ENCODE results near the gene ALPK1.
A peak's percentile ranks its signal among the peaks of the same experiment; 100 is the strongest.

ALPK1 gene

DNA sequence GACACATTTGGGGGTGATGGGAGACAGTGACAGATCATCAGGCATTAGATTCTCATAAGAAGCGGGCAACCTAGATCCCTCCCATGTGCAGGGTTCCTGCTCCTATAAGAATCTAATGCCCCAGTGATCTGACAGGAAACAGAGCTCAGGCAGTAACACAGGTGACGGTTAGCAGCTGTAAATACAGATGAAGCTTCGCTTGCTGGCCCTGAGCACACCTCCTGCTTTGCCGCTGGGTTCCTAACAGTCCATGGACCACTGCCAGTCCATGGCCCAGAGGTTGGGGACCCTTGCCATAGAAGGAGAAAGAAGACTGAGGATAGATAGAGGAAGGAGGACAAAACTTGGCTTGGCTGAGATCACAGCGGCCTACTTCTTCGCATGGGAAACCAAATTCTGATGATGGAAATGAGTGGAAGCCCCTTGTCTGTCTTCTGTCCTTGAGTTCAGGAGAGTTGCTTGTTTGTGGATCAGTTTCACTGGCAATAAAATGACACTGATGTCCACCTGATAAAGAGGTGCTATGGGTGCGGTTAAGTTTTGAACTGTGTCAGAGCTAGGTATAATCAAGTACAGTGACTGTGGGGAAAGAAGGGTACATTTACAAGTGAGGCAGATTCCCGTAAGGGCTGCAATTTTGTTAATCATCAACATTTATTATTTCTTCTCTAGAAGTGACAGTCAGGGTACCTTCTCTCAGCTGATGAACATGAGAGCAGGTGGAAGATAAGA is 9.7 kb upstream of the ALPK1 start:
- TF ChIP-seq, protein P1, sequence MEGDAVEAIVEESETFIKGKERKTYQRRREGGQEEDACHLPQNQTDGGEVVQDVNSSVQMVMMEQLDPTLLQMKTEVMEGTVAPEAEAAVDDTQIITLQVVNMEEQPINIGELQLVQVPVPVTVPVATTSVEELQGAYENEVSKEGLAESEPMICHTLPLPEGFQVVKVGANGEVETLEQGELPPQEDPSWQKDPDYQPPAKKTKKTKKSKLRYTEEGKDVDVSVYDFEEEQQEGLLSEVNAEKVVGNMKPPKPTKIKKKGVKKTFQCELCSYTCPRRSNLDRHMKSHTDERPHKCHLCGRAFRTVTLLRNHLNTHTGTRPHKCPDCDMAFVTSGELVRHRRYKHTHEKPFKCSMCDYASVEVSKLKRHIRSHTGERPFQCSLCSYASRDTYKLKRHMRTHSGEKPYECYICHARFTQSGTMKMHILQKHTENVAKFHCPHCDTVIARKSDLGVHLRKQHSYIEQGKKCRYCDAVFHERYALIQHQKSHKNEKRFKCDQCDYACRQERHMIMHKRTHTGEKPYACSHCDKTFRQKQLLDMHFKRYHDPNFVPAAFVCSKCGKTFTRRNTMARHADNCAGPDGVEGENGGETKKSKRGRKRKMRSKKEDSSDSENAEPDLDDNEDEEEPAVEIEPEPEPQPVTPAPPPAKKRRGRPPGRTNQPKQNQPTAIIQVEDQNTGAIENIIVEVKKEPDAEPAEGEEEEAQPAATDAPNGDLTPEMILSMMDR (IDR thresholded peaks at IDR 0.05; ENCODE audit: insufficient read depth, low read length, poor library complexity, severe bottlenecking): no peak
- 0 out of 2 replicates have a peak, but pooled peaks cover 2% of the 10 kb centered on the region for H3K36me3 ChIP-seq (ENCODE audit: control insufficient read depth, insufficient read depth, low read length)
- DNase-seq (ENCODE audit: extremely low read depth, insufficient read length): peak; percentile 71
- H3K27me3 ChIP-seq (replicated peaks; ENCODE audit: control insufficient read depth, insufficient read depth, low read length): no peaks in the 10 kb centered on the region
- H3K4me3 ChIP-seq (replicated peaks; ENCODE audit: low read depth, low read length): peak overlapping the region; percentile 78

DNA sequence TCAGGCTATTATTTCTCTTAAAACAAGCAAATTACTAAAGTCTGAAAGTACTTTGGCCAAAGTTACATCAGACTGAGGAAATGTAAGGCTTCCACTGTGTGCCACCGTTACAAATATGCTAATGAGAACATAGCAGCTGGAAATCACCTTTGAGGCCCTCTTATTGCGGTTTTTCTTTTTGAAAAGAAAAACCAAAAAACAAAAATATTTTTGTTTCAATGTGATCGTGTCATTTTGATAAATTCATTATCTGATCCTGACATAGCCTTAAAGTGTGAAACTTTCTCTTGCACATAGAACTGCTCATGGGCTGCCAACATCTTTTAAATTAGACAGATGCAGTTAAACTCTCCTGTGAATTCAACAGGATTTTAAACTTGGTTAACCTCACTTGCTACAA is 8.7 kb upstream of the ALPK1 start:
- TF ChIP-seq, protein P1 (IDR thresholded peaks at IDR 0.05; ENCODE audit: insufficient read depth, low read length, poor library complexity, severe bottlenecking): no peak
- Histone ChIP-seq H3K27me3 (replicated peaks; ENCODE audit: control insufficient read depth, insufficient read depth, low read length) (no peaks in the 10 kb centered on the region), H3K4me3 (replicated peaks; ENCODE audit: low read depth, low read length) (peak overlapping the region; percentile 39), H3K36me3 (ENCODE audit: control insufficient read depth, insufficient read depth, low read length) (no peaks in the 10 kb centered on the region)
- no peak for DNase-seq (ENCODE audit: extremely low read depth, insufficient read length)

DNA sequence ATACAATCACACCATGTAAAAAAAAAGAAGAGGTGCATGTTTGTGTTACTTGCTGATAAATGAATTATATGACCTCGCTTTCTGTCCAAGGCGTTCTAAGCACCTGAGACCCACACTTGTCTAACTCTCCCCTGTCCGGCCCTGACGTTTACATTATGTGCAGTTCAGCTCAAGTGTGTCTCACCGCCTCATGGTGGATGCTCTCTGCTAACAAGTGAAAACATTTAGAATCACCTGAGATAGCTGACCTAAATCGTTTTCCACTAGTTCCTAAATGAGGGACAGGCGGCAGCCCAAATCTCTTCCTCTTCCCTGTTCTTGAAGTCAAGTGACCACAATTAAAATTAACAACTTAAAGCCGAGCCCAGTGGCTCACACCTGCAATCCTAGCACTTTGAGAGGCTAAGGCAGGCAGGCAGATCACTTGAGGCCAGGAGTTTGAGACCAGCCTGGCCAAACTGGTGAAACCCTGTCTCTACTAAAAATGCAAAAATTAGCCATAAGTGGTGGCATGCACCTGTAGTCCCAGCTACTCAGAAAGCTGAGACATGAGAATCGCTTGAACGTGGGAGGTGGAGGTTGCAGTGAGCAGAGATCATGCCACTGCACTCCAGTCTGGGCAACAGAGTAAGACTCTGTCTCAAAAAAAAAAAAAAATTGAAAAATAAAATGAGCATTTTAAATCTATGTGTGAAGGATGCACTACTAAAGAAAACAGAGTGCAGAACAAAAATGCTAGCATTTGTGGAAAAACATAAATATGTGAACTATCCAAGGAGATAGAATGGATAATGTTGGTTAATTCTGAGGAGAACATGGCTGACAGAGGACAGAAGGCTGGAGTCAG is 7.5 kb upstream of the ALPK1 start:
- Histone ChIP-seq H3K36me3 (ENCODE audit: control insufficient read depth, insufficient read depth, low read length) (no peaks in the 10 kb centered on the region), H3K4me3 (replicated peaks; ENCODE audit: low read depth, low read length) (peak overlapping the region; percentile 23; the same call in 1 of the 2 replicates), H3K27me3 (replicated peaks; ENCODE audit: control insufficient read depth, insufficient read depth, low read length) (no peaks in the 10 kb centered on the region)
- TF ChIP-seq, protein P1 (IDR thresholded peaks at IDR 0.05; ENCODE audit: insufficient read depth, low read length, poor library complexity, severe bottlenecking): no peak
- no peak for DNase-seq (ENCODE audit: extremely low read depth, insufficient read length)

DNA sequence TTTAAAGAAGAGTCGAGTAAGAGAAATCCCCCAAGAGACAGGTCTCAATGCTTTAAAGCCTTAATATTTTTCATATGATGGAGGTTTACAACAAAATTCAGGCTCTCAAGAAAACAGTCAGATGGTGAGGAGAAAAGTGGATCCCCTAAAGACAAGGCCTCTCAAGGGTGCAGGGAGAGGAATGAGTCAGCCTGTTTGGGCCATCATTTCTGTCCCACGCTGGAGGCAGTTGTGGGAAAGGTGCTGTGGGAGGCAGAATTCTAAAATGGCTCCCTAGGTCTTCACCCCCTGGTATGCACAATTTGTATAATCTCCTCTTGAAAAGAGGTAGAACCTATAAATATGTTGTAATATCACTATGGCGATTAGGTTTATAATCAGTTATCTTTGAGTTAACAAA is 6.8 kb upstream of the ALPK1 start:
- Histone ChIP-seq H3K4me3 (replicated peaks; ENCODE audit: low read depth, low read length) (no peak overlapping the region), H3K27me3 (replicated peaks; ENCODE audit: control insufficient read depth, insufficient read depth, low read length) (no peaks in the 10 kb centered on the region), H3K36me3 (ENCODE audit: control insufficient read depth, insufficient read depth, low read length) (no peaks in the 10 kb centered on the region)
- TF ChIP-seq, protein P1 (IDR thresholded peaks at IDR 0.05; ENCODE audit: insufficient read depth, low read length, poor library complexity, severe bottlenecking): no peak
- DNase-seq (ENCODE audit: extremely low read depth, insufficient read length): no peak

DNA sequence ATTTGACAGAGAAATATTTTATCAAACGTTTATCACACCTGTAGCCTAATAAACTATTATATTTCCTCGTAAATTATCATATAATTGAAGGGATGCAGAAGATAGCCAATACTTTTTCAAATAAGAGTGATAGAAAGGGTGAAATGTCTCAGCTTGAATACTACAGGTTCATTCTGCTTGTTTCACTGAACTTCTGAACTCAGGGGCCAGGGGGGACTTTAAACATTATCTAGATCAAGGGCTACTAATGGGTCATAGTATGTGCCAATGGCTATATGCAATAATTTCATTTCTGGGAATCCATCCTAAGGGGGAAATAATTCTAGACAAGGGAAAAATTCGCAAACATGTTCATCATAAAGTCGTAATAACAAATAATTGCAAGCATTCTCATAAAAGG is 2.6 kb downstream of the ALPK1 start:
- no peaks in the 10 kb centered on the region for H3K27me3 ChIP-seq (replicated peaks; ENCODE audit: control insufficient read depth, insufficient read depth, low read length)
- H3K4me3 ChIP-seq (replicated peaks; ENCODE audit: low read depth, low read length): no peak overlapping the region
- DNase-seq (ENCODE audit: extremely low read depth, insufficient read length): no peak
- H3K36me3 ChIP-seq (ENCODE audit: control insufficient read depth, insufficient read depth, low read length): no peaks in the 10 kb centered on the region
- TF ChIP-seq, protein P1 (IDR thresholded peaks at IDR 0.05; ENCODE audit: insufficient read depth, low read length, poor library complexity, severe bottlenecking): no peak

Data from GM06990 (cell line).